ENCODE measurements around the gene MCF2L.

MCF2L gene

GRCh38 chr13:112933649-112934048 lies 35.4 kb upstream of the MCF2L start:
- H3K14ac ChIP-seq (ENCODE audit: low read length in 2 of 2): no peak overlapping the region
- H2BK120ac ChIP-seq (ENCODE audit: low read depth, low read length): no peak overlapping the region
- H3K9me3 ChIP-seq (ENCODE audit: control insufficient read depth, low read length): no peaks in the 10 kb centered on the region
- no peak overlapping the region for H3K23ac ChIP-seq (ENCODE audit: low read length in 2 of 2)
- no peak overlapping the region for H3K9ac ChIP-seq (ENCODE audit: low read length)
- H2BK12ac ChIP-seq (ENCODE audit: low read length in 2 of 2): no peak overlapping the region
- no peak overlapping the region for H4K8ac ChIP-seq (ENCODE audit: low read length)
- H2BK15ac ChIP-seq (ENCODE audit: low read depth, poor library complexity, severe bottlenecking): no peak overlapping the region
- no peak for DNase-seq
- H3K18ac ChIP-seq (ENCODE audit: low read depth in 1 of 2, low read length in 2 of 2): no peak overlapping the region
- H3K4me2 ChIP-seq (ENCODE audit: low read length, poor library complexity, severe bottlenecking): no peak overlapping the region
- H3K4me1 ChIP-seq (ENCODE audit: control insufficient read depth, insufficient read depth, low read depth, low read length): peaks cover 18% of the 10 kb centered on the region
- no peak overlapping the region for H2AFZ ChIP-seq (ENCODE audit: low read depth, low read length)
- H2BK5ac ChIP-seq (ENCODE audit: low read depth, low read length, poor library complexity, severe bottlenecking): no peak overlapping the region
- H3K4me3 ChIP-seq (ENCODE audit: insufficient read depth in 1 of 2, low read depth in 1 of 2, low read length in 2 of 2): no peak overlapping the region
- no peak overlapping the region for H2AK5ac ChIP-seq (ENCODE audit: low read length, severe bottlenecking)
- WGBS: 83% methylated on average over 7 of the region's 7 CpGs
- H3K4ac ChIP-seq (ENCODE audit: low read depth in 1 of 2, low read length in 2 of 2): no peak overlapping the region
- H3K27ac ChIP-seq (ENCODE audit: low read length, poor library complexity, severe bottlenecking): no peak overlapping the region
- H4K91ac ChIP-seq (ENCODE audit: low read length): no peak overlapping the region
- peaks cover 1% of the 10 kb centered on the region for H3K79me1 ChIP-seq (replicated peaks; ENCODE audit: low read length, poor library complexity, severe bottlenecking)
- H3K36me3 ChIP-seq (ENCODE audit: control insufficient read depth in 1 of 2, insufficient read depth in 2 of 2, low read depth in 1 of 2, low read length in 2 of 2): no peaks in the 10 kb centered on the region
- peaks cover 12 to 72% of the 10 kb centered on the region in 2 experiments for H3K27me3 ChIP-seq (ENCODE audit: control insufficient read depth in 1 of 2, insufficient read depth in 1 of 2, low read length in 2 of 2)

- Histone ChIP-seq H3K79me1 (replicated peaks; ENCODE audit: low read length, poor library complexity, severe bottlenecking) (peaks cover 1% of the 10 kb centered on the region), H3K4me1 (ENCODE audit: control insufficient read depth, insufficient read depth, low read depth, low read length) (peaks cover 18% of the 10 kb centered on the region), H3K27ac (ENCODE audit: low read length, poor library complexity, severe bottlenecking) (no peak overlapping the region), H3K36me3 (ENCODE audit: control insufficient read depth in 1 of 2, insufficient read depth in 2 of 2, low read depth in 1 of 2, low read length in 2 of 2) (no peaks in the 10 kb centered on the region), H3K18ac (ENCODE audit: low read depth in 1 of 2, low read length in 2 of 2) (no peak overlapping the region), H4K91ac (ENCODE audit: low read length) (peak overlapping the region; percentile 0), H3K4ac (ENCODE audit: low read depth in 1 of 2, low read length in 2 of 2) (no peak overlapping the region), H2BK5ac (ENCODE audit: low read depth, low read length, poor library complexity, severe bottlenecking) (no peak overlapping the region), H2AK5ac (ENCODE audit: low read length, severe bottlenecking) (no peak overlapping the region), H4K8ac (ENCODE audit: low read length) (no peak overlapping the region), H2BK12ac (ENCODE audit: low read length in 2 of 2) (no peak overlapping the region), H3K27me3 (ENCODE audit: control insufficient read depth in 1 of 2, insufficient read depth in 1 of 2, low read length in 2 of 2) (peaks cover 10 to 71% of the 10 kb centered on the region in 2 experiments), H3K9ac (ENCODE audit: low read length) (no peak overlapping the region), H2BK120ac (ENCODE audit: low read depth, low read length) (no peak overlapping the region), H3K23ac (ENCODE audit: low read length in 2 of 2) (no peak overlapping the region), H3K4me3 (ENCODE audit: insufficient read depth in 1 of 2, low read depth in 1 of 2, low read length in 2 of 2) (no peak overlapping the region), H2AFZ (ENCODE audit: low read depth, low read length) (no peak overlapping the region), H3K9me3 (ENCODE audit: control insufficient read depth, low read length) (no peaks in the 10 kb centered on the region), H3K14ac (ENCODE audit: low read length in 2 of 2) (no peak overlapping the region), H3K4me2 (ENCODE audit: low read length, poor library complexity, severe bottlenecking) (no peak overlapping the region), H2BK15ac (ENCODE audit: low read depth, poor library complexity, severe bottlenecking) (no peak overlapping the region)
- 33% methylated on average over 6 of the region's 6 CpGs for WGBS
- DNase-seq: no peak
Measured at GRCh38 chr13:112934078-112934477, 34.9 kb upstream of the MCF2L start.

GRCh38 chr13:112938680-112939079 lies 30.3 kb upstream of the MCF2L start:
- no peak overlapping the region for H2BK12ac ChIP-seq (ENCODE audit: low read length in 2 of 2)
- H2AK5ac ChIP-seq (ENCODE audit: low read length, severe bottlenecking): no peak overlapping the region
- H2BK5ac ChIP-seq (ENCODE audit: low read depth, low read length, poor library complexity, severe bottlenecking): no peak overlapping the region
- H3K18ac ChIP-seq (ENCODE audit: low read depth in 1 of 2, low read length in 2 of 2): no peak overlapping the region
- no peaks in the 10 kb centered on the region for H3K36me3 ChIP-seq (ENCODE audit: control insufficient read depth in 1 of 2, insufficient read depth in 2 of 2, low read depth in 1 of 2, low read length in 2 of 2)
- H3K4me3 ChIP-seq (ENCODE audit: insufficient read depth in 1 of 2, low read depth in 1 of 2, low read length in 2 of 2): no peak overlapping the region
- H3K9me3 ChIP-seq (ENCODE audit: control insufficient read depth, low read length): no peaks in the 10 kb centered on the region
- no peak overlapping the region for H4K8ac ChIP-seq (ENCODE audit: low read length)
- 83% methylated on average over 6 of the region's 7 CpGs for WGBS
- H3K4ac ChIP-seq (ENCODE audit: low read depth in 1 of 2, low read length in 2 of 2): no peak overlapping the region
- H3K27me3 ChIP-seq (ENCODE audit: control insufficient read depth in 1 of 2, insufficient read depth in 1 of 2, low read length in 2 of 2): peaks cover 9 to 60% of the 10 kb centered on the region in 2 experiments
- peaks cover 1% of the 10 kb centered on the region for H3K79me1 ChIP-seq (replicated peaks; ENCODE audit: low read length, poor library complexity, severe bottlenecking)
- H3K4me1 ChIP-seq (ENCODE audit: control insufficient read depth, insufficient read depth, low read depth, low read length): peaks cover 18% of the 10 kb centered on the region
- no peak overlapping the region for H3K23ac ChIP-seq (ENCODE audit: low read length in 2 of 2)
- no peak overlapping the region for H2BK15ac ChIP-seq (ENCODE audit: low read depth, poor library complexity, severe bottlenecking)
- H3K4me2 ChIP-seq (ENCODE audit: low read length, poor library complexity, severe bottlenecking): no peak overlapping the region
- H3K14ac ChIP-seq (ENCODE audit: low read length in 2 of 2): no peak overlapping the region
- H3K27ac ChIP-seq (ENCODE audit: low read length, poor library complexity, severe bottlenecking): no peak overlapping the region
- H4K91ac ChIP-seq (ENCODE audit: low read length): no peak overlapping the region
- H2AFZ ChIP-seq (ENCODE audit: low read depth, low read length): no peak overlapping the region
- no peak for DNase-seq
- H3K9ac ChIP-seq (ENCODE audit: low read length): no peak overlapping the region
- H2BK120ac ChIP-seq (ENCODE audit: low read depth, low read length): no peak overlapping the region

GRCh38 chr13:112940236-112940635 lies 28.8 kb upstream of the MCF2L start:
- Histone ChIP-seq H3K79me1 (replicated peaks; ENCODE audit: low read length, poor library complexity, severe bottlenecking) (peaks cover 1% of the 10 kb centered on the region), H3K9me3 (ENCODE audit: control insufficient read depth, low read length) (no peaks in the 10 kb centered on the region), H4K91ac (ENCODE audit: low read length) (no peak overlapping the region), H3K23ac (ENCODE audit: low read length in 2 of 2) (no peak overlapping the region), H2BK5ac (ENCODE audit: low read depth, low read length, poor library complexity, severe bottlenecking) (no peak overlapping the region), H2BK12ac (ENCODE audit: low read length in 2 of 2) (no peak overlapping the region), H3K4ac (ENCODE audit: low read depth in 1 of 2, low read length in 2 of 2) (no peak overlapping the region), H3K36me3 (ENCODE audit: control insufficient read depth in 1 of 2, insufficient read depth in 2 of 2, low read depth in 1 of 2, low read length in 2 of 2) (no peaks in the 10 kb centered on the region), H2AK5ac (ENCODE audit: low read length, severe bottlenecking) (no peak overlapping the region), H3K18ac (ENCODE audit: low read depth in 1 of 2, low read length in 2 of 2) (no peak overlapping the region), H3K9ac (ENCODE audit: low read length) (no peak overlapping the region), H3K4me3 (ENCODE audit: insufficient read depth in 1 of 2, low read depth in 1 of 2, low read length in 2 of 2) (no peak overlapping the region), H3K27ac (ENCODE audit: low read length, poor library complexity, severe bottlenecking) (no peak overlapping the region), H2BK120ac (ENCODE audit: low read depth, low read length) (no peak overlapping the region), H4K8ac (ENCODE audit: low read length) (no peak overlapping the region), H3K4me1 (ENCODE audit: control insufficient read depth, insufficient read depth, low read depth, low read length) (peaks cover 14% of the 10 kb centered on the region), H2AFZ (ENCODE audit: low read depth, low read length) (no peak overlapping the region), H3K4me2 (ENCODE audit: low read length, poor library complexity, severe bottlenecking) (no peak overlapping the region), H3K14ac (ENCODE audit: low read length in 2 of 2) (no peak overlapping the region), H2BK15ac (ENCODE audit: low read depth, poor library complexity, severe bottlenecking) (no peak overlapping the region), H3K27me3 (ENCODE audit: control insufficient read depth in 1 of 2, insufficient read depth in 1 of 2, low read length in 2 of 2) (peaks cover 16 to 62% of the 10 kb centered on the region in 2 experiments)
- WGBS: 74% methylated on average over 14 of the region's 14 CpGs
- no peak for DNase-seq

All from mesenchymal stem cell (in vitro differentiated cells and primary cell).